ENCODE data around the gene SURF4.

GRCh38 chr9:133333011-133333410, 42.8 kb downstream of the SURF4 start:
- TF ChIP-seq EZH2phosphoT487 (IDR thresholded peaks at IDR 0.05; ENCODE audit: borderline replicate concordance, low read length) (no peak), CTCF (IDR thresholded peaks at IDR 0.05; ENCODE audit: low read depth, low read length, poor library complexity, severe bottlenecking) (no peak)
